ENCODE results near the gene ATPAF2. TPM values are rescaled to one million over a fixed set of nuclear protein-coding genes. Genes with fewer than 3 reads are reported as not detected.

Gene ATPAF2
- total RNA-seq, 1 experiment from 2014 or later = 46.1 TPM

GRCh38 chr17:18020971-18021370, 18.0 kb downstream of the ATPAF2 start (continued):
- no peak for TF ChIP-seq MAX (IDR thresholded peaks at IDR 0.05)

GRCh38 chr17:18019838-18020154, 19.2 kb downstream of the ATPAF2 start:
- POLR2A ChIA-PET = no interaction called here
- H3K27me3 ChIP-seq (ENCODE audit: insufficient read depth, low read length) = no peaks in the 10 kb centered on the region
- H3K9me3 ChIP-seq (ENCODE audit: control insufficient read depth in 1 of 2, insufficient read depth in 1 of 2, low read depth in 1 of 2, low read length in 2 of 2) = no peaks in the 10 kb centered on the region
- CTCF ChIA-PET = no interaction called here
- TF ChIP-seq SP1 (IDR thresholded peaks at IDR 0.05; ENCODE audit: low read depth) (no peak), CBX3 (IDR thresholded peaks at IDR 0.05; ENCODE audit: low read depth) (no peak), SIN3A (IDR thresholded peaks at IDR 0.05; ENCODE audit: low read depth) (no peak), YY1 (IDR thresholded peaks at IDR 0.05; ENCODE audit: extremely low read depth, insufficient replicate concordance, low read depth, low read length) (no peak)
- TF ChIP-seq, protein P1, sequence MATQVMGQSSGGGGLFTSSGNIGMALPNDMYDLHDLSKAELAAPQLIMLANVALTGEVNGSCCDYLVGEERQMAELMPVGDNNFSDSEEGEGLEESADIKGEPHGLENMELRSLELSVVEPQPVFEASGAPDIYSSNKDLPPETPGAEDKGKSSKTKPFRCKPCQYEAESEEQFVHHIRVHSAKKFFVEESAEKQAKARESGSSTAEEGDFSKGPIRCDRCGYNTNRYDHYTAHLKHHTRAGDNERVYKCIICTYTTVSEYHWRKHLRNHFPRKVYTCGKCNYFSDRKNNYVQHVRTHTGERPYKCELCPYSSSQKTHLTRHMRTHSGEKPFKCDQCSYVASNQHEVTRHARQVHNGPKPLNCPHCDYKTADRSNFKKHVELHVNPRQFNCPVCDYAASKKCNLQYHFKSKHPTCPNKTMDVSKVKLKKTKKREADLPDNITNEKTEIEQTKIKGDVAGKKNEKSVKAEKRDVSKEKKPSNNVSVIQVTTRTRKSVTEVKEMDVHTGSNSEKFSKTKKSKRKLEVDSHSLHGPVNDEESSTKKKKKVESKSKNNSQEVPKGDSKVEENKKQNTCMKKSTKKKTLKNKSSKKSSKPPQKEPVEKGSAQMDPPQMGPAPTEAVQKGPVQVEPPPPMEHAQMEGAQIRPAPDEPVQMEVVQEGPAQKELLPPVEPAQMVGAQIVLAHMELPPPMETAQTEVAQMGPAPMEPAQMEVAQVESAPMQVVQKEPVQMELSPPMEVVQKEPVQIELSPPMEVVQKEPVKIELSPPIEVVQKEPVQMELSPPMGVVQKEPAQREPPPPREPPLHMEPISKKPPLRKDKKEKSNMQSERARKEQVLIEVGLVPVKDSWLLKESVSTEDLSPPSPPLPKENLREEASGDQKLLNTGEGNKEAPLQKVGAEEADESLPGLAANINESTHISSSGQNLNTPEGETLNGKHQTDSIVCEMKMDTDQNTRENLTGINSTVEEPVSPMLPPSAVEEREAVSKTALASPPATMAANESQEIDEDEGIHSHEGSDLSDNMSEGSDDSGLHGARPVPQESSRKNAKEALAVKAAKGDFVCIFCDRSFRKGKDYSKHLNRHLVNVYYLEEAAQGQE (IDR thresholded peaks at IDR 0.05; ENCODE audit: low read depth) = no peak
- RAD21 ChIA-PET (ENCODE audit: low non-redundant PET in 1 of 2, low total read pairs in 2 of 2, uncharacterized antibody in 2 of 2, unreplicated experiment in 2 of 2) = no interaction called here
- no peaks in the 10 kb centered on the region for H3K4me1 ChIP-seq (ENCODE audit: control insufficient read depth in 1 of 2, insufficient read depth in 2 of 2, low read length in 2 of 2)
- no peak for DNase-seq (ENCODE audit: low read depth, low spot score)
- H3K79me2 ChIP-seq (ENCODE audit: insufficient read depth, low read length) = no peaks in the 10 kb centered on the region
- BruUV-seq (replicated peaks) = no TSS peak
- H3K36me3 ChIP-seq (ENCODE audit: control insufficient read depth in 1 of 2, insufficient read depth in 2 of 2, low read length in 2 of 2) = peaks cover 0 to 3% of the 10 kb centered on the region in 2 experiments; a peak in 1 of 4 replicates
- H4K20me1 ChIP-seq (ENCODE audit: insufficient read depth) = no peaks in the 10 kb centered on the region
- no peak for ATAC-seq
- H2AFZ ChIP-seq (ENCODE audit: low read depth, low read length, poor library complexity, severe bottlenecking) = no peak overlapping the region
- H3K9ac ChIP-seq (ENCODE audit: low read length) = no peak overlapping the region
- H3K27ac ChIP-seq (ENCODE audit: low read depth, low read length) = no peak overlapping the region
- intact Hi-C loops (cut with micrococcal nuclease) = no loop called here
- H3K9me2 ChIP-seq (ENCODE audit: insufficient read depth) = no peaks in the 10 kb centered on the region
- H3K4me2 ChIP-seq (ENCODE audit: low read length) = no peak overlapping the region
- H3K4me3 ChIP-seq (replicated peaks in 1 of 2; ENCODE audit: low read depth in 1 of 2, low read length in 2 of 2) = no peak overlapping the region
